Measurements from ENCODE around the gene KRTAP4-1. TPM values are rescaled to one million over a fixed set of nuclear protein-coding genes. Genes with fewer than 3 reads are reported as not detected.

Gene KRTAP4-1
- total RNA-seq: not detected in 2 replicates

DNA sequence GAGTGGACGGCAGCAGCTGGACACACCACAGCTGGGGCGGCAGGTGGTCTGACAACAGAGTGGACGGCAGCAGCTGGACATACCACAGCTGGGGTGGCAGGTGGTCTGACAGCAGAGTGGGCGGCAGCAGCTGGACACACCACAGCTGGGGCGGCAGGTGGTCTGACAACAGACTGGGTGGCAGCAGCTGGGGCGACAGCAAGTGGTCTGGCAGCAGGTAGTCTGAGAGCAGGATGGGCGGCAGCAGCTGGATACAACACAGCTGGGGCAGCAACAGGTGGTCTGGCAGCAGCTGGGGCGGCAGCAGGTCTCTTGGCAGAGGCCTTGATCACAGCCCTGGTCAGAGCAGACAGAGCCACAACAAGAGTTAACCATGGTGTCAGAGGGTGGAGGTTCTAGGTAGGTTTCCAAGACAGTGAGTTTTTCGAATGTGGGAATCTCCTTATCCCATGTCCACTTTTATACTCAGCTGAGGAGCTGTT lies at the start of gene KRTAP4-1:
Gene KRTAP4-1 (minus strand): TSS at position 432 of the 482 bp plus-strand sequence. CDS start 57 bp downstream, at position 375.

DNA sequence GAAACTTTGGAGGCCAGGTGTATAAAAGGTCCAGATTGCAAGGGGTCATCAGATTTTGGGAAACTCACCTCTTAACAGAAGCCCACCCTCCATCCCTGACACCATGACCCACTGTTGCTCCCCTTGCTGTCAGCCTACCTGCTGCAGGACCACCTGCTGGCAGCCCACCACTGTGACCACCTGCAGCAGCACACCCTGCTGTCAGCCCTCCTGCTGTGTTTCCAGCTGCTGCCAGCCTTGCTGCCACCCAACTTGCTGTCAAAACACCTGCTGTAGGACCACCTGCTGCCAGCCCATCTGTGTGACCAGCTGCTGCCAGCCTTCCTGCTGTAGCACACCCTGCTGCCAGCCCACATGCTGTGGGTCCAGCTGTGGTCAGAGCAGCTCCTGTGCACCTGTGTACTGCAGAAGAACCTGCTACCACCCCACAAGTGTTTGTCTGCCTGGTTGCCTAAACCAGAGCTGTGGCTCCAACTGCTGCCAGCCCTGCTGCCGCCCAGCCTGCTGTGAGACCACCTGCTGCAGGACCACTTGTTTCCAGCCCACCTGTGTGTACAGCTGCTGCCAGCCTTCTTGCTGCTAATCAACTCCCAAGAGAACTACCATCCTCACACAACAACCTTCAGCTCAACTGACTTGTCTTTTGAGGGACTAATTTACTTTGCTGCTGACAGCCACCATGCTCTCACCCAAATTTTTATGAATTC lies 47.8 kb upstream of the KRTAP4-1 start, which contains the start of gene KRTAP9-3:
Gene KRTAP9-3 (plus strand): TSS at position 51 of the 707 bp plus-strand sequence. CDS start 53 bp downstream, at position 104.

DNA sequence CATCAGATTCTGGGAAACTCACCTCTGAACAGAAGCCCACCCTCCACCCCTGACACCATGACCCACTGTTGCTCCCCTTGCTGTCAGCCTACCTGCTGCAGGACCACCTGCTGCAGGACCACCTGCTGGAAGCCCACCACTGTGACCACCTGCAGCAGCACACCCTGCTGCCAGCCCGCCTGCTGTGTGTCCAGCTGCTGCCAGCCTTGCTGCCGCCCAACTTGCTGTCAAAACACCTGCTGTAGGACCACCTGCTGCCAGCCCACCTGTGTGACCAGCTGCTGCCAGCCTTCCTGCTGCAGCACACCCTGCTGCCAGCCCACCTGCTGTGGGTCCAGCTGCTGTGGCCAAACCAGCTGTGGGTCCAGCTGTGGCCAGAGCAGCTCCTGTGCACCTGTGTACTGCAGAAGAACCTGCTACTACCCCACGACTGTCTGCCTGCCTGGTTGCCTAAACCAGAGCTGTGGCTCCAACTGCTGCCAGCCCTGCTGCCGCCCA lies 41.9 kb upstream of the KRTAP4-1 start, which contains the start of gene KRTAP9-2:
Gene KRTAP9-2 (plus strand): TSS at position 51 of the 498 bp plus-strand sequence. CDS start 7 bp downstream, at position 58.

DNA sequence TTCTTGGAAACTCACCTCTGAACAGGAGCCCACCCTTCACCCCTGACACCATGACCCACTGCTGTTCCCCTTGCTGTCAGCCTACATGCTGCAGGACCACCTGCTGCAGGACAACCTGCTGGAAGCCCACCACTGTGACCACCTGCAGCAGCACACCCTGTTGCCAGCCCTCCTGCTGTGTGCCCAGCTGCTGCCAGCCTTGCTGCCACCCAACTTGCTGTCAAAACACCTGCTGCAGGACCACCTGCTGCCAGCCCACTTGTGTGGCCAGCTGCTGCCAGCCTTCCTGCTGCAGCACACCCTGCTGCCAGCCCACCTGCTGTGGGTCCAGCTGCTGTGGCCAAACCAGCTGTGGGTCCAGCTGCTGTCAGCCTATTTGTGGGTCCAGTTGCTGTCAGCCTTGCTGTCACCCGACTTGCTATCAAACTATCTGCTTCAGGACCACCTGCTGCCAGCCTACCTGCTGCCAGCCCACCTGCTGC lies 5.2 kb upstream of the KRTAP4-1 start, which contains the start of gene KRTAP9-1:
Gene KRTAP9-1 (plus strand): TSS at position 51 of the 482 bp plus-strand sequence. CDS start 0 bp downstream, at position 51.

DNA sequence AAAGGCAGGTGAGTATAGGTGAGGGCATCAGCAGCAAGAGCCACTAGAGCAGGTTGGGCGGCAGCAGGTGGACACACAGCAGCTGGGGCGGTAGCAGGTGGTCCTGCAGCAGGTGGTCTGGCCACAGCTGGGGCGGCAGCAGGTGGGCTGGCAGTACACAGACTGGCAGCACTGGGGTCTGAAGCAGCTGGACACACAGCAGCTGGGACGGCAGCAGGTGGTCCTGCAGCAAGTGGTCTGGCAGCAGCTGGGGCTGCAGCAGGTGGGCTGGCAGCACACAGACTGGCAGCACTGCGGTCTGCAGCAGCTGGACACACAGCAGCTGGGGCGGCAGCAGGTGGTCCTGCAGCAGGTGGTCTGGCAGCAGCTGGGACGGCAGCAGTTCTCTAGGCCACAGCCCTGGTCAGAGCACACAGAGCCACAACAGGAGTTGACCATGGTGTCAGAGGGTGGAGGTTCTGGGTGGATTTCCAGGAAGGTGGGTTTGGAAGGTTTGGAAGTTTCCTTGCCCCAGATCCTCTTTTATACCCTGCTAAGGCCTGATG lies 6.9 kb downstream of the KRTAP4-1 start, which contains the start of gene KRTAP4-2:
Gene KRTAP4-2 (minus strand): TSS at position 495 of the 545 bp plus-strand sequence. CDS start 57 bp downstream, at position 438.

DNA sequence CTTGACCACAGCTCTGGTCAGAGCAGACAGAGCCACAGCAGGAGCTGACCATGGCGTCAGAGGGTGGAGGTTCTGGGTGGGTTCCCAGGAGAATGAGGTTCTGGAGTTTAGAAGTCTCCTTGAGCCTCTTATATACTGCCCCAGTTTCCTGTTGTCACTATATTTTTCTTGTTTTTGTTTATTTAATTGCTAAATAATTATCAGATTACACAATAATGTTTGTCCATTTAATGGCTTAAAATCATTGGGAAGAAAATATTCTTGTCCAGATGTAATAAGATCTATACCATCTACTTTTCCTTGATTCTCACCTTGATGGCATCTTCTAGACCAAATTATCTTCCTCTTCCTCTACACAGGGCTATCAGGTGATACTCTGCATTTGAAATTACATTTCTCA lies 16.6 kb downstream of the KRTAP4-1 start, which contains the start of gene KRTAP4-3:
Gene KRTAP4-3 (minus strand): TSS at position 101 of the 400 bp plus-strand sequence. CDS start 49 bp downstream, at position 52.

DNA sequence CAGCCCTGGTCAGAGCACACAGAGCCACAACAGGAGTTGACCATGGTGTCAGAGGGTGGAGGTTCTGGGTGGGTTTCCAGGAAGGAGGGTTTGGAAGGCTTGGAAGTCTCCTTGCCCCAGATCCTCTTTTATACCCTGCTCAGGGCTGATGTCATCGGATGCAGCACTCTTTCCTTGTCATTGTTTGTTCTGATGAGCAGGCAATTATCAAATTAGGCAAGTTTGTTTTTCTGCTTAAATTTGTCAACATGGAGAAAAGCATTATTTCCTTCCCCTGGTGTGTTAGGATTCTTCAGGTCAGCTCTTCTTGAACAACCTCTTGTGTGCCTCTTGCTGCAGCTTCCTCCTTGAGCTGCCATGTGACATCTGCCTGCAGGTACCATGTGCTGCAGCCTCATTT lies 24.1 kb downstream of the KRTAP4-1 start, which contains the start of gene KRTAP4-4:
Gene KRTAP4-4 (minus strand): TSS at position 101 of the 400 bp plus-strand sequence. CDS start 57 bp downstream, at position 44.

DNA sequence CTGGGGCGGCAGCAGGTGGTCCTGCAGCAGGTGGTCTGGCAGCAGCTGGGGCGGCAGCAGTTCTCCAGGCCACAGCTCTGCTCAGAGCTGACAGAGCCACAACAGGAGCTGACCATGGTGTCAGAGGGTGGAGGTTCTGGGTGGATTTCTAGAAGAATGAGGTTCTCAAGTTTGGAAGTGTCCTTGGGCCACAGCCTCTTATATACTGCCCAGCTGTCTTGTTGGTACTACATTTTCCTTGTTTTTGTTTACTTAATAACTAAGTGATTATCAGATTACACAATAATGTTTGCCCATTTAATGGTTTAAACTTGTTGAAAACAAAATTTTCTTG lies 35.1 kb downstream of the KRTAP4-1 start, which contains the start of gene KRTAP4-5:
Gene KRTAP4-5 (minus strand): TSS at position 174 of the 334 bp plus-strand sequence. CDS start 58 bp downstream, at position 116.

DNA sequence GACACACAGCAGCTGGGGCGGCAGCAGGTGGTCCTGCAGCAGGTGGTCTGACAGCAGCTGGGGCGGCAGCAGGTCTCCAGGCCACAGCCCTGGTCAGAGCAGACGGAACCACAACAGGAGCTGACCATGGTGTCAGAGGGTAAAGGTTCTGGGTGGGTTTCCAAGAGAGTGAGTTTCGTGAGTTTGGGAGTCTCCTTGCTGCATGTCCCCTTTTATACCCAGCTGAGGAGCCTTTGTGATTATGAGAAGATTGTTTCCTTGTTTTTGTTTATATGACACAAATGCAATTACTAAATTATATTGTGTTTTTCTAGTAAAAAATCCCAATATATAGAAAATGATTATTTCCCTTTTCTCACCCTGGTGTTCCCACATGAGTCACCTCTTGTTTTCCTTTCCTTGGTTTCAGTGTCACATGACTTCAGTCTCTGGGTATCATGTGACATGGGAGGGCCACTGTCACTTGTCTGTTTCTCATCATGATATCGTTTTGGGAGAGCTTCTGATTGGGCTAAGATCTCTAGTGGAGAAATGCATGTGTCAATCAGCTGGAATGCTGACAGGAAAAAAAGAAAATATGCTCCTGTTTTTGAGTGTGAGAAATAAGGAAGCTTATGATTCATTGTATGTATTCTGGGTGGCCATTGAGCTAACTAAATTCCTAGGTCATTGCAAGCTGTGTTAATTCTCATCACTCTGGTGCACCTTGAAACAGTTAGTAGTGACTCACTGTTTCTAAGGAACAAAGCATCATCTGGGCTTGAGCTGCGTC lies 44.2 kb downstream of the KRTAP4-1 start, which contains the start of gene KRTAP4-6:
Gene KRTAP4-6 (minus strand): TSS at position 185 of the 772 bp plus-strand sequence. CDS start 57 bp downstream, at position 128.

Other genes starting within 250 kb of the KRTAP4-1 start
- 35.7 and 36.8 TPM in 2 replicates for gene KRT23, start 247.3 kb downstream of the KRTAP4-1 start, total RNA-seq
- gene KRT39, start 218.0 kb downstream of the KRTAP4-1 start, total RNA-seq: not detected in 2 replicates
- 0.07 TPM in 1 of 2 replicates, not detected in the other for gene KRT40, start 200.6 kb downstream of the KRTAP4-1 start, total RNA-seq
- not detected in 2 replicates for gene KRTAP3-3, start 190.7 kb downstream of the KRTAP4-1 start, total RNA-seq
- gene KRTAP3-2, start 185.0 kb downstream of the KRTAP4-1 start, total RNA-seq: not detected in 2 replicates
- gene KRTAP3-1, start 175.8 kb downstream of the KRTAP4-1 start, total RNA-seq: not detected in 2 replicates
- gene KRTAP1-5, start 157.7 kb downstream of the KRTAP4-1 start, total RNA-seq: not detected in 2 replicates
- not detected in 2 replicates for gene KRTAP1-4, start 154.7 kb downstream of the KRTAP4-1 start, total RNA-seq
- not detected in 2 replicates for gene KRTAP1-3, start 150.0 kb downstream of the KRTAP4-1 start, total RNA-seq
- gene KRTAP1-1, start 143.5 kb downstream of the KRTAP4-1 start, total RNA-seq: not detected in 2 replicates
- gene KRTAP2-1, start 137.6 kb downstream of the KRTAP4-1 start, total RNA-seq: not detected in 2 replicates
- not detected in 2 replicates for gene KRTAP2-2, start 129.7 kb downstream of the KRTAP4-1 start, total RNA-seq
- 0.21 and 0.84 TPM in 2 replicates for gene KRTAP2-3, start 124.8 kb downstream of the KRTAP4-1 start, total RNA-seq
- not detected in 2 replicates for gene KRTAP2-4, start 119.0 kb downstream of the KRTAP4-1 start, total RNA-seq
- not detected in 2 replicates for gene KRTAP4-7, start 100.8 kb downstream of the KRTAP4-1 start, total RNA-seq
- gene KRTAP4-8, start 86.8 kb downstream of the KRTAP4-1 start, total RNA-seq: not detected in 2 replicates
- gene KRTAP4-16, start 82.7 kb downstream of the KRTAP4-1 start, total RNA-seq: not detected in 2 replicates
- not detected in 2 replicates for gene KRTAP4-9, start 79.5 kb downstream of the KRTAP4-1 start, total RNA-seq
- gene KRTAP4-11, start 66.5 kb downstream of the KRTAP4-1 start, total RNA-seq: not detected in 2 replicates
- not detected in 2 replicates for gene KRTAP4-12, start 60.7 kb downstream of the KRTAP4-1 start, total RNA-seq
- not detected in 2 replicates for gene KRTAP4-6, start 44.4 kb downstream of the KRTAP4-1 start, total RNA-seq
- gene KRTAP4-5, start 35.1 kb downstream of the KRTAP4-1 start, total RNA-seq: not detected in 2 replicates
- not detected in 2 replicates for gene KRTAP4-4, start 24.2 kb downstream of the KRTAP4-1 start, total RNA-seq
- not detected in 2 replicates for gene KRTAP4-3, start 16.7 kb downstream of the KRTAP4-1 start, total RNA-seq
- gene KRTAP4-2, start 6.7 kb downstream of the KRTAP4-1 start, total RNA-seq: not detected in 2 replicates
- not detected in 2 replicates for gene KRTAP9-1, start 5.0 kb upstream of the KRTAP4-1 start, total RNA-seq
- gene KRTAP9-2, start 41.7 kb upstream of the KRTAP4-1 start, total RNA-seq: not detected in 2 replicates
- not detected in 2 replicates for gene KRTAP9-3, start 47.5 kb upstream of the KRTAP4-1 start, total RNA-seq
- gene KRTAP9-8, start 53.1 kb upstream of the KRTAP4-1 start, total RNA-seq: not detected in 2 replicates
- not detected in 2 replicates for gene KRTAP9-4, start 64.8 kb upstream of the KRTAP4-1 start, total RNA-seq
- not detected in 2 replicates for gene KRTAP9-9, start 70.5 kb upstream of the KRTAP4-1 start, total RNA-seq
- gene KRTAP9-6, start 80.5 kb upstream of the KRTAP4-1 start, total RNA-seq: not detected in 2 replicates
- gene KRTAP9-7, start 90.8 kb upstream of the KRTAP4-1 start, total RNA-seq: not detected in 2 replicates
- not detected in 2 replicates for gene KRTAP29-1, start 117.9 kb upstream of the KRTAP4-1 start, total RNA-seq
- not detected in 2 replicates for gene KRTAP16-1, start 124.4 kb upstream of the KRTAP4-1 start, total RNA-seq
- gene KRTAP17-1, start 130.8 kb upstream of the KRTAP4-1 start, total RNA-seq: not detected in 2 replicates
- 0.35 TPM in 1 of 2 replicates, not detected in the other for gene KRT33A, start 165.9 kb upstream of the KRTAP4-1 start, total RNA-seq
- not detected in 2 replicates for gene KRT33B, start 184.9 kb upstream of the KRTAP4-1 start, total RNA-seq
- 0.35 TPM in 1 of 2 replicates, not detected in the other for gene KRT34, start 197.4 kb upstream of the KRTAP4-1 start, total RNA-seq
- 0.05 and 0.28 TPM in 2 replicates for gene KRT31, start 212.7 kb upstream of the KRTAP4-1 start, total RNA-seq
- gene KRT37, start 239.7 kb upstream of the KRTAP4-1 start, total RNA-seq: not detected in 2 replicates

All from airway epithelial cell (primary cell).